GM19455 (cell line): ENCODE data around the gene OR10C1.

Experiments used
- ATAC-seq: cut with Tn5 transposase; IDR thresholded peaks from one replicate; pipeline ENCODE4 v1.9.1; 2021; ENCODE audit not compliant: unreplicated experiment

Gene OR10C1

GRCh38 chr6:29474996-29475395 is 35.9 kb downstream of the OR10C1 start:
- no peak for ATAC-seq

DNA sequence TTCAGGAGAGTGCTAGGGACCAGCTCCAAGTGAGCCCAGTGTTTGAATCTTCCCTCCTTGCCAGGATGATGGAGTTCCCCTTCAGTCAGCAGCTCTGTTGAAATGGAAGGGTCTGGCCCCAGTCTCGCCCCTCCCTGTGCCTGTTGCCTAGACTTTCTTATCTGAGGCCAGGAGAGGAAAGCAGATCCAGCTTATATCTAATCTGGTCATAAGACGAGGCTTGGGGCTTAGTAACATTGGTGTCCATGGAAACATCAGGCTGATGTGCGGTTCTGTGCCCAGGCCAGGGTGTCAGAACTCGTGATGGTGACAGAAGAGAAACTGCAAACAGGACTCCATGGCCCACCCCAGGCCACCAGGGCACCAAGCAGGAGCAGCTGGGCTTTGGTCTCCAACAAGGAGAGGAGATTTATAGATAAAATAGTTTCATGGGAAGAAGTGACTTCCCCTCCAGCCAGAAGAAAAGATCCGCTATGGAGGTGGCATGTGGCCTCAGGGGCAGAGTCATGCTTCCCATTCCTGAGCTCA is 38.9 kb downstream of the OR10C1 start:
- ATAC-seq, result no peak

DNA sequence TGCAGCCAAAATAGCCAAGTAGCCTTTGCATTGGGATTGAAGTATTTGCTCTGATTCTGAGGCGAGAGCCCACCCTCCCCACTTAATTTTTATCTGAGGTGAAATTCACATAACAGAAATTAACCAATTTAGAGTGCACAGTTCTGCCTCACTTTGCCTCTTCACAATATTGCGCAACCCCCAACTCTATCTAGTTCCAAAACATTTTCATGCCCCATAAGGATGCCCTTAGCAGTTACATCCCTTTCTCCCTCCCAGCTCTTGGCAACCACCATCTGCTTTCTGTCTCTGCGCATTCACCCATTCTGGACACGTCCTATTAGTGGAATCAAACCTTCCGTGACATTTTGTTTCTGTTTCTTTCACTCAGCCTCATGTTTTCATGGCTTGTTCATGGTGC is 39.6 kb downstream of the OR10C1 start:
- ATAC-seq, result no peak

GRCh38 chr6:29479560-29479959 is 40.5 kb downstream of the OR10C1 start:
- ATAC-seq, result no peak

DNA sequence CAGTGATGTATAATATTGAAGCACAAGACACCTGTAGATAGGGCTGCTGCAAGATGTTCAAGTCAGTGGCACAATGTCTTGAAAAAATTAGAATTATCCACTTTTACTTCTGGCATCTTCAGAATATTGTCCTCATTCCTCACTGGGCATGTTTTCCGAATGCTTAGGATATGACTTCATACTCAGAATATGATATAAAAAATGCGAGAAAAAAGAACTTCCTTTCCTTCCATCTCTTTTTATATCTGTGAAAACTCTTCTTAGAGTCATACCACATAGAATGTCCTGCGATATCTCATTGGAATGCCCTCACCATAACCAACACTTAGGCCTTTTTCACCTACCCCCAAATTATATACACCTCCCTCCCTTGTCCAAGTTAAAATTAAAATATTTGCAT is 44.1 kb downstream of the OR10C1 start:
- ATAC-seq, result no peak

DNA sequence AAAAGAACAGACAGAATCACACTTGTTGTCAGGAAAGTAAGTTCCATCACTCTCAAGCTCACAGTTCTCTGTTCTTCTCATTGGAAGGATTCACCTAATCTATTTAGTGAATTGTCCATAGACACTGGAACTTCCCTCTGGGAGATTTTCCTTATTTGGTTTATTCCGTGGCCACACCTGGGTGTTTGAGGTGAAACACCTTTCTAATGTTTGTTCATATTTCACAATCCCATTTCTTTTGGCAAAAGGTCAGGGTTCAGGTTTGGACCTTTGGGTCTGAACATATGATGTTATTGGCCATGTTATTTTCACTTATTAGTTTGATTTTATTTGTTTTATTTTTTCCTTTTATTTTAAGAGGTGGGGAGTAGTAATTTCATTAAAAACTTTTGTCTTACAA is 44.6 kb downstream of the OR10C1 start:
- no peak for ATAC-seq

DNA sequence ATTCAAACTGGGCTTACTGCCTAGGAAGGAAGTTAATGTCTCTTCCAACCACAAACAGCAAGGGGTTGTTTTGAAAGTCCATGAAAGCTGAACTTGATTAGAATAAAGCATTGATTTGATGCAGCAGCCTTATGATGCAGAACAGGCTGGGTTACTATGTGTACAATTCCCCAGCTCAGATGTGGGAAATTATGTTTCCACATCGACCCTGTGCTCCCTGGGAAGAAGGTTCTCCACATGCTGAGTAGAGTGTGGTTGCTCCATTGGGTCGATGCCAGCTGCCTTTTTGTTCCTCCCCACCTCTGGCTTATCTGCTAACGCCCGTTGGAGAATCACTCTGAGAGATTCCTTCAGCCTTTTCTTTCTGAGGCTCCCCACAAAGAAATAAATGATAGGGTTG is 47.5 kb downstream of the OR10C1 start:
- no peak for ATAC-seq

- no peak for ATAC-seq
Measured at GRCh38 chr6:29487131-29487530, 48.0 kb downstream of the OR10C1 start.

GRCh38 chr6:29487660-29488059 is 48.6 kb downstream of the OR10C1 start, which contains the start of gene MAS1L:
Gene MAS1L, minus strand, starts transcription at chr6:29487956. Its CDS starts 54 bp downstream, at chr6:29487902.
- no peak for ATAC-seq

GRCh38 chr6:29488874-29489273 is 49.8 kb downstream of the OR10C1 start:
- no peak for ATAC-seq

GRCh38 chr6:29489286-29489685 is 50.2 kb downstream of the OR10C1 start:
- no peak for ATAC-seq

DNA sequence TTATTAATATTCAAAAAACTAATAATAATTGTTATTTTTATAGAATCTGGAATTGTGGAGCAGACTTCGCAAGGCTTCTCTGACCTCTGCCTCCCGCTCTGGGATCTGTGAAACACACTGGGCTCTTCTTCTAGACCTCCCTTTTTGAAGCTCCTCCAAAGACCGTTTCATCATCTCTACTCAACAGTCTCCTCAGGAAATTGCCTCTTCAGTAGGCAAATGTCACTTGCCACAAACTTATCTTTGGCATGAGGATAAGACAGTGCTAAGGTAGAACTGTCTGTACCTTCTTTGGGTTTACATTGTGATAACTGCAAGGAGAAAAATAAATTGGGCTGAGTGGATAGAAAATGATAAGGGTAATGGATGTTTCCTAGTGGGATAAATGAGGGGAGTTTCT is 50.9 kb downstream of the OR10C1 start:
- ATAC-seq, result no peak

DNA sequence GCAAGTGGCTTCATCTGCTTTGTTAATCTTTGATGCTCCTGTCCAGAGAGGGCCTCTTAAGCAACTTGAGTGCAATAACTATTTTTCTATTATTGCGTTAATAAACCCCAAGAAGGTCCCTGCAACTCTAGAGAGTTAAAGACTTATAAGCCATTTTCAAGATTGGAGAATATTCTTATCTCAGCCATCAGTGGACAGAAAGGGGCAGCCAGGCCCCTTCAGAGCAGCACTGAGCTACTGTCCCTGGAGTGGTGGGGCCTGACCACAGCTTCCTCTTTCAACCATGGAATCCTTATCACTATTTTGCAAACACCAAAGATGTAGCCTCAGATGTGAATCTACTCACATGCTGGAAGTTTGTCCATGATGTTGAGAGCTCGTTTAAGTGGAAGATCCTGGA is 51.4 kb downstream of the OR10C1 start:
- ATAC-seq, result no peak
